Suprapubic skin (tissue), 4 donors: ENCODE measurements around the gene GMNN.

Experiments
- EP300 ChIP-seq: sonication (generic); formaldehyde crosslinking; IDR thresholded peaks from one replicate; pipeline ENCODE4 v1.6.1; 2017; ENCODE audit warnings: antibody characterized with exemption
- POLR2A ChIP-seq, 2 donors: fragments of 450-650 bp; IDR thresholded peaks; one replicate each; pipeline ENCODE4 v1.6.1; 2017; ENCODE audit warnings: antibody characterized with exemption in 2 of 2, mild to moderate bottlenecking in 2 of 2, moderate library complexity in 2 of 2
- POLR2AphosphoS5 ChIP-seq, 3 donors: sonication (generic); formaldehyde crosslinking; IDR thresholded peaks; one replicate each; pipeline ENCODE4 v1.6.1; 2017; ENCODE audit warnings: antibody characterized with exemption in 3 of 3
- TF ChIP-seq, protein P1 (sequence below), 2 donors: fragments of 200-600 bp in 1 of 2; fragments of 450-650 bp in 1 of 2; sonication (generic) in 1 of 2; IDR thresholded peaks; one replicate each; pipeline ENCODE4 v1.5.1; 2016 to 2019; ENCODE audit warnings: antibody characterized with exemption in 2 of 2, mild to moderate bottlenecking in 1 of 2, moderate library complexity in 1 of 2

DNA sequence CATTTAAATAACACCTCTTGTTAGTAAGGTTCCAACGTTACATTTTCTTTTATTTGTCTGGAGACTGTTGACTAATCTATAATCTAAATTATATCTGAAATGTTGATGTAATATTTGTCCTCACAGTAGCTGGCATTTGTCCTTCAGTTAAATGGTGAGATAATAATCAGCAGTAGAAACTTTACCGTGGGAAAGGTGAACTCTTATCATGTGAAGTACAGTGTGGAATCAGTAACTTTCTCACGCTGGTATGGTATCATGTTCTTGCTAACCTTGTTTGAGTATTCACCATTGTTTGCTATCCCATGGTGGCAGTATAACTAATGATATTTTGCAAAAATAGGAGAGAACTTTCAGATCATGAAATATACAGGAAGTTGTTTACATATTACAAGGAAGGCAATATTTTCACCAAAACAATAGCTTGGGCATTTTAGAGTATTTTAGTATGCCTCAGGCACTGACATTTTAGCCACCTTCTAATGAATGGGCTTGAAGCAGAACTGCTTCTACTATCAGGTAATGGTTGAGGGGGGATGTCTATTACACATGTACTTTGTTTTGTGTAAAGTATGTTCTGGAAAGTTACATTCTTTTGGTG is 4.8 kb downstream of the GMNN start:
- TF ChIP-seq POLR2A (IDR thresholded peaks at IDR 0.05) (no peak), POLR2AphosphoS5 (IDR thresholded peaks at IDR 0.05) (no peak), EP300 (no peak)
- TF ChIP-seq, protein P1, sequence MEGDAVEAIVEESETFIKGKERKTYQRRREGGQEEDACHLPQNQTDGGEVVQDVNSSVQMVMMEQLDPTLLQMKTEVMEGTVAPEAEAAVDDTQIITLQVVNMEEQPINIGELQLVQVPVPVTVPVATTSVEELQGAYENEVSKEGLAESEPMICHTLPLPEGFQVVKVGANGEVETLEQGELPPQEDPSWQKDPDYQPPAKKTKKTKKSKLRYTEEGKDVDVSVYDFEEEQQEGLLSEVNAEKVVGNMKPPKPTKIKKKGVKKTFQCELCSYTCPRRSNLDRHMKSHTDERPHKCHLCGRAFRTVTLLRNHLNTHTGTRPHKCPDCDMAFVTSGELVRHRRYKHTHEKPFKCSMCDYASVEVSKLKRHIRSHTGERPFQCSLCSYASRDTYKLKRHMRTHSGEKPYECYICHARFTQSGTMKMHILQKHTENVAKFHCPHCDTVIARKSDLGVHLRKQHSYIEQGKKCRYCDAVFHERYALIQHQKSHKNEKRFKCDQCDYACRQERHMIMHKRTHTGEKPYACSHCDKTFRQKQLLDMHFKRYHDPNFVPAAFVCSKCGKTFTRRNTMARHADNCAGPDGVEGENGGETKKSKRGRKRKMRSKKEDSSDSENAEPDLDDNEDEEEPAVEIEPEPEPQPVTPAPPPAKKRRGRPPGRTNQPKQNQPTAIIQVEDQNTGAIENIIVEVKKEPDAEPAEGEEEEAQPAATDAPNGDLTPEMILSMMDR (IDR thresholded peaks at IDR 0.05), result no peak
